ENCODE data around the gene TTLL8. TPM values are rescaled to one million over a fixed set of nuclear protein-coding genes. Genes with fewer than 3 reads are reported as not detected.
"Not testable (repeated sequence)": the region's sequence is repeated elsewhere in the genome, so short reads cannot be mapped to it uniquely, and the experiment has no call there.

TTLL8 gene
- total RNA-seq, 4 donors from 2014 or later: not detected

- Histone ChIP-seq H3K4me1 (peaks cover 0 to 8% (median 8%) of the 10 kb centered on the region in 4 donors), H3K9me3 (peaks cover 0 to 23% (median 11%) of the 10 kb centered on the region in 4 donors), H3K27ac (replicated peaks in 1 of 4) (no peak overlapping the region), H3K36me3 (no peaks in the 10 kb centered on the region), H3K4me3 (no peak overlapping the region), H3K27me3 (peaks cover 0 to 6% (median 0%) of the 10 kb centered on the region in 4 donors)
- intact Hi-C loops (cut with DNase I): loop anchor here (5.0 kb wide), 1 partner anchor 60 kb away; no protein-coding TSS in a partner anchor
- TF ChIP-seq POLR2AphosphoS5 (IDR thresholded peaks at IDR 0.05): no peak
- TF ChIP-seq CTCF (IDR thresholded peaks at IDR 0.05): no peak
- no peak for TF ChIP-seq POLR2A (IDR thresholded peaks at IDR 0.05; ENCODE audit: low read depth)
- TF ChIP-seq EP300 (IDR thresholded peaks at IDR 0.05): no peak
- WGBS: 93% methylated on average over 7 of the region's 7 CpGs
- DNase-seq (ENCODE audit: extremely low spot score): no peak
These were observed 66.1 kb downstream of the TTLL8 start for GRCh38 chr22:49991907-49992533.

GRCh38 chr22:49991167-49991566 lies 66.9 kb downstream of the TTLL8 start:
- H3K4me1 ChIP-seq: peaks cover 0 to 8% (median 8%) of the 10 kb centered on the region in 4 donors
- intact Hi-C loops (cut with DNase I): loop anchor here (5.0 kb wide), 1 partner anchor 59 kb away; no protein-coding TSS in a partner anchor

GRCh38 chr22:49989826-49990225 lies 68.3 kb downstream of the TTLL8 start:
- not testable (repeated sequence) for DNase-seq (ENCODE audit: extremely low spot score); H3K27ac ChIP-seq (replicated peaks in 1 of 4); H3K4me1 ChIP-seq; H3K36me3 ChIP-seq; H3K4me3 ChIP-seq
- intact Hi-C loops (cut with DNase I): loop anchor here (5.0 kb wide), 1 partner anchor 58 kb away; no protein-coding TSS in a partner anchor
- peaks cover 0 to 34% (median 11%) of the 10 kb centered on the region in 4 donors for H3K9me3 ChIP-seq
- peaks cover 0 to 14% (median under 1%) of the 10 kb centered on the region in 4 donors for H3K27me3 ChIP-seq
- 87% methylated on average over 7 of the region's 24 CpGs for WGBS

More at GRCh38 chr22:49991167-49991566, 66.9 kb downstream of the TTLL8 start:
- 90% methylated on average over 6 of the region's 6 CpGs for WGBS
- no peak for TF ChIP-seq POLR2A (IDR thresholded peaks at IDR 0.05; ENCODE audit: low read depth)
- no peak for TF ChIP-seq POLR2AphosphoS5 (IDR thresholded peaks at IDR 0.05)
- no peak for TF ChIP-seq EP300 (IDR thresholded peaks at IDR 0.05)
- no peak for TF ChIP-seq CTCF (IDR thresholded peaks at IDR 0.05)
- no peak for DNase-seq (ENCODE audit: extremely low spot score)
- Histone ChIP-seq H3K9me3 (peaks cover 0 to 27% (median 11%) of the 10 kb centered on the region in 4 donors), H3K27ac (replicated peaks in 1 of 4) (no peak overlapping the region), H3K27me3 (peaks cover 0 to 6% (median 0%) of the 10 kb centered on the region in 4 donors), H3K4me3 (no peak overlapping the region), H3K36me3 (no peaks in the 10 kb centered on the region)

GRCh38 chr22:49986325-49986724 lies 71.8 kb downstream of the TTLL8 start:
- Histone ChIP-seq H3K27ac (replicated peaks in 1 of 4) (no peak overlapping the region), H3K36me3 (no peaks in the 10 kb centered on the region), H3K9me3 (peaks cover 0 to 23% (median 7%) of the 10 kb centered on the region in 4 donors), H3K4me1 (peaks cover 5 to 12% (median 10%) of the 10 kb centered on the region in 4 donors), H3K27me3 (peaks cover 0 to 43% (median 23%) of the 10 kb centered on the region in 4 donors), H3K4me3 (no peak overlapping the region)
- TF ChIP-seq EP300 (IDR thresholded peaks at IDR 0.05) (no peak), CTCF (IDR thresholded peaks at IDR 0.05) (no peak), POLR2A (IDR thresholded peaks at IDR 0.05; ENCODE audit: low read depth) (no peak), POLR2AphosphoS5 (IDR thresholded peaks at IDR 0.05) (no peak)
- WGBS: 75% methylated on average over 2 of the region's 2 CpGs
- intact Hi-C loops (cut with DNase I): no loop called here
- DNase-seq (ENCODE audit: extremely low spot score): no peak

- Histone ChIP-seq H3K27ac (replicated peaks in 1 of 4) (no peak overlapping the region), H3K4me1 (peaks cover 5 to 12% (median 10%) of the 10 kb centered on the region in 4 donors), H3K9me3 (peaks cover 0 to 26% (median 0%) of the 10 kb centered on the region in 4 donors), H3K4me3 (peak overlapping the region; percentile 30 to 48 (median 34)), H3K27me3 (peaks cover 0 to 49% (median 23%) of the 10 kb centered on the region in 4 donors), H3K36me3 (no peaks in the 10 kb centered on the region)
- TF ChIP-seq POLR2A (IDR thresholded peaks at IDR 0.05; ENCODE audit: low read depth) (no peak), EP300 (IDR thresholded peaks at IDR 0.05) (no peak), POLR2AphosphoS5 (IDR thresholded peaks at IDR 0.05) (no peak), CTCF (IDR thresholded peaks at IDR 0.05) (peak; percentile 7 to 36 (median 19))
- no peak for DNase-seq (ENCODE audit: extremely low spot score)
- no CpG with 5 or more reads among the region's 90 CpGs for WGBS
- intact Hi-C loops (cut with DNase I): no loop called here
These were observed 74.7 kb downstream of the TTLL8 start for GRCh38 chr22:49983148-49984042.

GRCh38 chr22:49981799-49982198 lies 76.3 kb downstream of the TTLL8 start:
- H3K36me3 ChIP-seq; intact Hi-C loops (cut with DNase I); H3K27ac ChIP-seq (replicated peaks in 1 of 4); DNase-seq (ENCODE audit: extremely low spot score); H3K4me3 ChIP-seq: not testable (repeated sequence)
- 95% methylated on average over 7 of the region's 7 CpGs for WGBS
- Histone ChIP-seq H3K9me3 (peaks cover 0 to 26% (median 0%) of the 10 kb centered on the region in 4 donors), H3K27me3 (peaks cover 0 to 49% (median 23%) of the 10 kb centered on the region in 4 donors), H3K4me1 (peaks cover 5 to 12% (median 10%) of the 10 kb centered on the region in 4 donors)

All from esophagus muscularis mucosa (tissue), 4 donors.